HG03378 (cell line): ENCODE measurements around the gene OR5M11.
"Not testable (repeated sequence)": the region's sequence is repeated elsewhere in the genome, so short reads cannot be mapped to it uniquely, and the experiment has no call there.

Experiments
- ATAC-seq: cut with Tn5 transposase; IDR thresholded peaks from one replicate; pipeline ENCODE4 v1.9.1; 2021; ENCODE audit warnings: mild to moderate bottlenecking, moderate library complexity; ENCODE audit not compliant: unreplicated experiment

Gene OR5M11

GRCh38 chr11:56543157-56543556, at the start of gene OR5M11:
OR5M11 (minus strand) TSS chr11:56543257; CDS start chr11:56543257, 0 bp downstream.
- ATAC-seq: no peak

GRCh38 chr11:56592088-56592717, 49.1 kb upstream of the OR5M11 start:
- not testable (repeated sequence) for ATAC-seq

GRCh38 chr11:56577621-56578020, 34.6 kb upstream of the OR5M11 start, which contains the start of gene OR5M10:
OR5M10 (minus strand) TSS chr11:56577721; CDS start chr11:56577721, 0 bp downstream.
- no peak for ATAC-seq

GRCh38 chr11:56558574-56558973, 15.5 kb upstream of the OR5M11 start:
- no peak for ATAC-seq

GRCh38 chr11:56554691-56555090, 11.6 kb upstream of the OR5M11 start:
- ATAC-seq: not testable (repeated sequence)

GRCh38 chr11:56545531-56545930, 2.5 kb upstream of the OR5M11 start:
- no peak for ATAC-seq

- ATAC-seq: no peak
These were observed 682 bp upstream of the OR5M11 start for GRCh38 chr11:56543739-56544138.

- ATAC-seq: no peak
These were observed 9.9 kb downstream of the OR5M11 start for GRCh38 chr11:56533054-56533740.

GRCh38 chr11:56531856-56532255, 11.2 kb downstream of the OR5M11 start:
- ATAC-seq: no peak

- no peak for ATAC-seq
These were observed 21.0 kb downstream of the OR5M11 start for GRCh38 chr11:56522008-56522407.

GRCh38 chr11:56513280-56513679, 29.8 kb downstream of the OR5M11 start:
- ATAC-seq: no peak

GRCh38 chr11:56509439-56509838, 33.6 kb downstream of the OR5M11 start:
- no peak for ATAC-seq

- no peak for ATAC-seq
These were observed 46.0 kb downstream of the OR5M11 start for GRCh38 chr11:56497010-56497409.

- ATAC-seq: no peak
These were observed 47.9 kb downstream of the OR5M11 start for GRCh38 chr11:56495117-56495516.
